Hematopoietic multipotent progenitor cell treated with erythropoietin and hydrocortisone succinate and interleukin-3 and kit ligand, for 15 days (in vitro differentiated cells): Measurements from ENCODE around the gene RCOR1.

Source experiments
- DNase-seq: peaks from one replicate; pipeline ENCODE4 v3.0.0-alpha.2; 2015; ENCODE audit warnings: low spot score

The RCOR1 gene

GRCh38 chr14:102723650-102724049 lies 131.2 kb downstream of the RCOR1 start:
- DNase-seq: no peak

- no peak for DNase-seq
These were observed 133.9 kb downstream of the RCOR1 start for GRCh38 chr14:102726191-102726949.

GRCh38 chr14:102727336-102728095 lies 135.1 kb downstream of the RCOR1 start:
- DNase-seq: no peak

- no peak for DNase-seq
These were observed 136.1 kb downstream of the RCOR1 start for GRCh38 chr14:102728501-102728900.

GRCh38 chr14:102729268-102729667 lies 136.8 kb downstream of the RCOR1 start:
- no peak for DNase-seq

- DNase-seq: no peak
These were observed 137.4 kb downstream of the RCOR1 start for GRCh38 chr14:102729825-102730224.

- no peak for DNase-seq
These were observed 138.8 kb downstream of the RCOR1 start for GRCh38 chr14:102731101-102731870.

- DNase-seq: no peak
These were observed 139.7 kb downstream of the RCOR1 start for GRCh38 chr14:102731871-102732800.

- DNase-seq: no peak
These were observed 140.5 kb downstream of the RCOR1 start for GRCh38 chr14:102732924-102733323.

- no peak for DNase-seq
These were observed 140.9 kb downstream of the RCOR1 start for GRCh38 chr14:102733326-102733725.

- DNase-seq: no peak
These were observed 142.0 kb downstream of the RCOR1 start for GRCh38 chr14:102734436-102734835.

- no peak for DNase-seq
These were observed 144.5 kb downstream of the RCOR1 start for GRCh38 chr14:102736956-102737355.

GRCh38 chr14:102737402-102738372 lies 145.2 kb downstream of the RCOR1 start:
- DNase-seq: no peak

- DNase-seq: no peak
These were observed 146.1 kb downstream of the RCOR1 start for GRCh38 chr14:102738373-102739189.

GRCh38 chr14:102739190-102739469 lies 146.7 kb downstream of the RCOR1 start:
- DNase-seq: no peak

GRCh38 chr14:102746634-102747438 lies 154.4 kb downstream of the RCOR1 start:
- DNase-seq: no peak

GRCh38 chr14:102748806-102749205 lies 156.4 kb downstream of the RCOR1 start:
- no peak for DNase-seq

GRCh38 chr14:102749393-102750305 lies 157.2 kb downstream of the RCOR1 start:
- DNase-seq: no peak
